WTC11 (cell line): ENCODE results near the gene C2CD2. TPM values are rescaled to one million over a fixed set of nuclear protein-coding genes. Genes with fewer than 3 reads are reported as not detected.

Experiments used
- ATAC-seq: fragments of 200-7000 bp; cut with Tn5 transposase; 2 replicates; pipeline ENCODE4 v1.10.0; 2021; ENCODE audit warnings: mild to moderate bottlenecking, moderate library complexity
- CTCF ChIA-PET: fragments of 300-600 bp; sonication (Branson Sonifier 250); formaldehyde crosslinking; loops from one replicate; lab custom pipeline; 2021; ENCODE audit warnings: antibody characterized with exemption; lab: Charles Lee
- POLR2A ChIA-PET: fragments of 350-600 bp; sonication (Branson Sonifier 250); formaldehyde crosslinking; loops from one replicate; lab custom pipeline; 2021; ENCODE audit warnings: antibody characterized with exemption; lab: Charles Lee
- DNase-seq: peaks from one replicate; pipeline ENCODE4 v3.0.0; 2021; ENCODE audit warnings: low spot score
- H3K27ac Mint-ChIP-seq: 2 replicates; pipeline ENCODE4 v1.8.0; 2021; ENCODE audit warnings: mixed read lengths
- H3K27me3 Mint-ChIP-seq: 2 replicates; pipeline ENCODE4 v1.8.0; 2021; ENCODE audit warnings: low read depth, mild to moderate bottlenecking, moderate library complexity, mixed read lengths
- H3K36me3 Mint-ChIP-seq: 2 replicates; pipeline ENCODE4 v1.8.0; 2021; ENCODE audit warnings: mixed read lengths
- H3K4me1 Mint-ChIP-seq: 2 replicates; pipeline ENCODE4 v1.8.0; 2022; ENCODE audit warnings: mixed read lengths
- H3K4me3 Mint-ChIP-seq: 2 replicates; pipeline ENCODE4 v1.8.0; 2021; ENCODE audit warnings: mild to moderate bottlenecking, moderate library complexity, mixed read lengths
- H3K9me3 Mint-ChIP-seq: 2 replicates; pipeline ENCODE4 v1.8.0; 2021; ENCODE audit warnings: mixed read lengths
- EMX1 ChIP-seq: fragments of 250-450 bp; sonication (Bioruptor Pico); IDR thresholded peaks from 2 replicates; pipeline ENCODE4 v1.8.0; 2021; ENCODE audit warnings: mild to moderate bottlenecking
- ESRRA ChIP-seq: sonication (generic); formaldehyde crosslinking; IDR thresholded peaks from 2 replicates; pipeline ENCODE4 v1.8.1; 2022; ENCODE audit warnings: mild to moderate bottlenecking, missing genetic modification reagents, borderline replicate concordance
- ETV6 ChIP-seq: sonication (generic); formaldehyde crosslinking; IDR thresholded peaks from 2 replicates; pipeline ENCODE4 v1.8.1; 2022; ENCODE audit warnings: mild to moderate bottlenecking, missing genetic modification reagents
- FOXJ3 ChIP-seq: sonication (generic); formaldehyde crosslinking; IDR thresholded peaks from 2 replicates; pipeline ENCODE4 v1.9.0; 2021; ENCODE audit warnings: missing genetic modification reagents, mild to moderate bottlenecking, borderline replicate concordance
- FOXP1 ChIP-seq: sonication (generic); formaldehyde crosslinking; IDR thresholded peaks from 2 replicates; pipeline ENCODE4 v1.8.0; 2022; ENCODE audit warnings: missing genetic modification reagents, mild to moderate bottlenecking, moderate library complexity, borderline replicate concordance
- IRF2 ChIP-seq: sonication (generic); formaldehyde crosslinking; IDR thresholded peaks from 2 replicates; pipeline ENCODE4 v1.8.0; 2022; ENCODE audit warnings: low read depth, missing genetic modification reagents, borderline replicate concordance
- JAZF1 ChIP-seq: fragments of 250-450 bp; sonication (Bioruptor Pico); IDR thresholded peaks from 2 replicates; pipeline ENCODE4 v1.9.0; 2021; ENCODE audit warnings: moderate library complexity, mild to moderate bottlenecking, inconsistent platforms
- NFATC4 ChIP-seq: fragments of 250-450 bp; sonication (Bioruptor Pico); IDR thresholded peaks from 2 replicates; pipeline ENCODE4 v1.9.0; 2021; ENCODE audit warnings: mild to moderate bottlenecking
- NR1H2 ChIP-seq: sonication (generic); formaldehyde crosslinking; IDR thresholded peaks from 2 replicates; pipeline ENCODE4 v1.9.0; 2021; ENCODE audit warnings: mild to moderate bottlenecking, moderate library complexity, missing genetic modification reagents
- RORB ChIP-seq: fragments of 250-450 bp; sonication (Bioruptor Pico); IDR thresholded peaks from 2 replicates; pipeline ENCODE4 v1.9.0; 2021; ENCODE audit warnings: mild to moderate bottlenecking
- SMAD3 ChIP-seq: sonication (generic); formaldehyde crosslinking; IDR thresholded peaks from 2 replicates; pipeline ENCODE4 v1.8.0; 2022; ENCODE audit warnings: missing genetic modification reagents, mild to moderate bottlenecking, borderline replicate concordance
- TCF7 ChIP-seq: sonication (generic); formaldehyde crosslinking; IDR thresholded peaks from 2 replicates; pipeline ENCODE4 v1.8.0; 2022; ENCODE audit warnings: mild to moderate bottlenecking, low read depth, missing genetic modification reagents, moderate library complexity
- TP53 ChIP-seq: sonication (generic); formaldehyde crosslinking; IDR thresholded peaks from 2 replicates; pipeline ENCODE4 v1.8.1; 2023; ENCODE audit warnings: mild to moderate bottlenecking, missing genetic modification reagents
- ZNF232 ChIP-seq: sonication (generic); formaldehyde crosslinking; IDR thresholded peaks from 2 replicates; pipeline ENCODE4 v1.8.0; 2022; ENCODE audit warnings: mild to moderate bottlenecking, missing genetic modification reagents
- ZNF396 ChIP-seq: fragments of 250-450 bp; sonication (Bioruptor Pico); IDR thresholded peaks from 2 replicates; pipeline ENCODE4 v1.8.0; 2021; ENCODE audit warnings: mild to moderate bottlenecking, moderate library complexity, borderline replicate concordance
- total RNA-seq: library from RNA; stranded (reverse); gene quantifications from 3 replicates; pipeline ENCODE4 v1.2.3, GENCODE V29; 2021
- TF ChIP-seq, protein P1 (sequence below): sonication (generic); formaldehyde crosslinking; conservative IDR thresholded peaks from 2 replicates; pipeline ENCODE4 v1.8.1; 2022; ENCODE audit warnings: mild to moderate bottlenecking, missing genetic modification reagents
- TF ChIP-seq, protein P2 (sequence below): sonication (generic); formaldehyde crosslinking; IDR thresholded peaks from 2 replicates; pipeline ENCODE4 v1.8.1; 2022; ENCODE audit warnings: mild to moderate bottlenecking, moderate library complexity, missing genetic modification reagents
- TF ChIP-seq, protein P3 (sequence below): fragments of 250-450 bp; sonication (Bioruptor Pico); conservative IDR thresholded peaks from 2 replicates; pipeline ENCODE4 v1.9.0; 2021; ENCODE audit warnings: mild to moderate bottlenecking
- TF ChIP-seq, protein P4 (sequence below): sonication (generic); formaldehyde crosslinking; IDR thresholded peaks from 2 replicates; pipeline ENCODE4 v1.8.0; 2022; ENCODE audit warnings: mild to moderate bottlenecking, missing genetic modification reagents
- TF ChIP-seq, protein P5 (sequence below): sonication (generic); formaldehyde crosslinking; IDR thresholded peaks from 2 replicates; pipeline ENCODE4 v1.8.0; 2022; ENCODE audit warnings: mild to moderate bottlenecking, missing genetic modification reagents
- TF ChIP-seq, protein P6 (sequence below): fragments of 250-450 bp; sonication (Bioruptor Pico); IDR thresholded peaks from 2 replicates; pipeline ENCODE4 v1.8.0; 2021; ENCODE audit warnings: mild to moderate bottlenecking
- TF ChIP-seq, protein P7 (sequence below): sonication (generic); formaldehyde crosslinking; IDR thresholded peaks from 2 replicates; pipeline ENCODE4 v1.8.1; 2022; ENCODE audit warnings: missing genetic modification reagents, borderline replicate concordance

Gene C2CD2
- total RNA-seq, 1 experiment from 2014 or later: 11.2 TPM

DNA sequence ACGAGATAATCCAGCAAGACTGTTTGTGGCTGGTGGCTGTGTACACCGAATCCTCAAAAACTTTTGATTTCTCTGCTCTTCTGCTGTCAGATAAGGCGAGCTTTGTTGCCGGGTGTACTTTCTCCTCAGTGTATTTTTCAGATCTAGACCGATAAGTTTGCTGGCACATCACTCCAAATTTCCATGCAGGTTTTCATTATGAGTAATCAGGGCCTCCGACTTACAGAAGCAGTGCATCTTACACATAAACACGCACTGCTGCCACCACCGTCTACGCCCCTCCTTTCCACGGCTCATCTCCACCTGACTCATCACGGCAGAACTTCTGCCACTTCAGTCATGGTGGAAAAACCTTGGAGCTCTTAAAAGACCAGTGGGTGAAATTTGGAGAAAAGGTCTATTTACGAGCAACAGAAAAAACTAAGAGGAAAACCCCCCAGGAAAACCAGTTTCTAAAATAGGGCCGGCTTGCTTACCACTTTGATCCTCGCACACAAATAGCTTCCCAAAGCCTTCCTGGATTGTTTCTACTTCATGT, 48.7 kb upstream of the C2CD2 start:
- Mint-ChIP-seq H3K27me3 (no peaks in the 10 kb centered on the region), H3K27ac (no peak overlapping the region; the same call in 1 of the 2 replicates), H3K4me1 (peaks cover 7% of the 10 kb centered on the region), H3K4me3 (no peak overlapping the region), H3K36me3 (peaks cover 31% of the 10 kb centered on the region), H3K9me3 (peaks cover 10% of the 10 kb centered on the region)
- no peak for ATAC-seq
- TF ChIP-seq ZNF396 (no peak), ETV6 (no peak), ESRRA (CRISPR knock-in tag) (no peak), NR1H2 (no peak), SMAD3 (CRISPR knock-in tag) (no peak), IRF2 (no peak), NFATC4 (CRISPR knock-in tag) (no peak), FOXJ3 (CRISPR knock-in tag) (no peak)
- TF ChIP-seq, protein P1, sequence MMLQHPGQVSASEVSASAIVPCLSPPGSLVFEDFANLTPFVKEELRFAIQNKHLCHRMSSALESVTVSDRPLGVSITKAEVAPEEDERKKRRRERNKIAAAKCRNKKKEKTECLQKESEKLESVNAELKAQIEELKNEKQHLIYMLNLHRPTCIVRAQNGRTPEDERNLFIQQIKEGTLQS (CRISPR knock-in tag): no peak
- TF ChIP-seq, protein P2, sequence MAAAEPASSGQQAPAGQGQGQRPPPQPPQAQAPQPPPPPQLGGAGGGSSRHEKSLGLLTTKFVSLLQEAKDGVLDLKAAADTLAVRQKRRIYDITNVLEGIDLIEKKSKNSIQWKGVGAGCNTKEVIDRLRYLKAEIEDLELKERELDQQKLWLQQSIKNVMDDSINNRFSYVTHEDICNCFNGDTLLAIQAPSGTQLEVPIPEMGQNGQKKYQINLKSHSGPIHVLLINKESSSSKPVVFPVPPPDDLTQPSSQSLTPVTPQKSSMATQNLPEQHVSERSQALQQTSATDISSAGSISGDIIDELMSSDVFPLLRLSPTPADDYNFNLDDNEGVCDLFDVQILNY (CRISPR knock-in tag): no peak
- ChIA-PET CTCF (interaction anchor here (0.5 kb wide), 1 partner anchor 360 kb away, joined by 3 read pairs; no protein-coding TSS in a partner anchor), POLR2A (no interaction called here)
- no peak for DNase-seq

DNA sequence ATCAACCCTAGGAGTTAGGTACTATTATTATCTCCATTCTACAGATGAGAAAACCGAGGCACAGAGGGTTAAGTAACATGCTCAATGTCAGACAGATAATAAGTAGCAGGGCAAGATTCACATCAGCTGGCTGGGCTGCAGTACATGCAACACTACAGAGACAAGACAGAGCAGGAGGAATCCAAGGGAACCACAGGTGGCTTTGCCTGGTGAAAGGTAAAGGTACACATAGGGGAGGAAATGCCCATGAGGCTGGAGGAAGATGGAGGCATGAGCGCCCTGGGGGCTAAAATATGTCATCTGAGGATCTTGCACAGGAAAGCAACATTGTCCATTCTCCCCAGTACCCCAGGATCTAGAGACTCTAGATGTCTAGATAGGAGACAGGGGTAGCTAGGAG, 48.0 kb upstream of the C2CD2 start:
- CTCF ChIA-PET: no interaction called here
- peaks cover 35% of the 10 kb centered on the region for H3K36me3 Mint-ChIP-seq
- POLR2A ChIA-PET: no interaction called here

More for the DNA sequence above, 48.0 kb upstream of the C2CD2 start:
- no peak for ATAC-seq
- no peak overlapping the region for H3K4me3 Mint-ChIP-seq
- no peak for DNase-seq
- peaks cover 2% of the 10 kb centered on the region; the same call in 1 of the 2 replicates for H3K4me1 Mint-ChIP-seq
- no peak for TF ChIP-seq ZNF232 (CRISPR knock-in tag)
- TF ChIP-seq ETV6: no peak
- TF ChIP-seq SMAD3 (CRISPR knock-in tag): no peak
- no peak for TF ChIP-seq TP53 (CRISPR knock-in tag)
- no peak for TF ChIP-seq EMX1 (CRISPR knock-in tag)
- no peak for TF ChIP-seq JAZF1 (CRISPR knock-in tag)
- no peak for TF ChIP-seq FOXP1 (CRISPR knock-in tag)
- TF ChIP-seq, protein P2 (CRISPR knock-in tag): no peak
- TF ChIP-seq, protein P3, sequence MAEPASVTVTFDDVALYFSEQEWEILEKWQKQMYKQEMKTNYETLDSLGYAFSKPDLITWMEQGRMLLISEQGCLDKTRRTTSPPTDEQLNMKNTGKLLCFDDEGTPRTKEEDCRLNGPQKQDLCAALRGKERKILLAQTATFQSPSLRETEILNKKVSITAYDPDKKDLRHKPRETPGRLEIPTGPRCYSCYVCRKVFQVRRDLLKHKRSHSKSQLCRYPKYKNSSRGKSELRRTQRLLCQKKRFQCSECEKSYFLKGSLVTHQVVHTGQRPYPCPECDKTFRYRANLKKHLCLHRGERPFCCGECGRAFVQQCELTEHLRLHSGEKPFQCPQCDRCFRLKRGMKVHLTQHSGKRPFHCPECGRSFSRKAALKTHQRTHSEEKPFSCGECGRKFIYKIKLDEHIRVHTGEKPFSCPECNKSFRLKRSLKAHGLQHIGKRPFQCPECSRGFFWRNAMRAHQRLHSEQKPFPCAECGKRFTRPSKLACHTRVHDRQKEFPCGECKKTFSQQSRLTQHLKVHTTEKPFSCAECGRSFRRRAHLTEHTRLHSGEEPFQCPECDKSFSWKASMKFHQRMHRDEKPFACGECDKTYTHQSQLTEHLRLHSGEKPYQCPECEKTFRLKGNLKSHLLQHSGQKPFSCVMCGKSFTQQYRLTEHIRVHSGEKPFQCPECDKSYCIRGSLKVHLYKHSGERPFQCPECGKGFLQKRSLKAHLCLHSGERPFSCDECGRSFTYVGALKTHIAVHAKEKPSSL (CRISPR knock-in tag): no peak
- TF ChIP-seq, protein P4, sequence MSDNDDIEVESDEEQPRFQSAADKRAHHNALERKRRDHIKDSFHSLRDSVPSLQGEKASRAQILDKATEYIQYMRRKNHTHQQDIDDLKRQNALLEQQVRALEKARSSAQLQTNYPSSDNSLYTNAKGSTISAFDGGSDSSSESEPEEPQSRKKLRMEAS (CRISPR knock-in tag): no peak
- no peak for TF ChIP-seq RORB
- TF ChIP-seq, protein P5, sequence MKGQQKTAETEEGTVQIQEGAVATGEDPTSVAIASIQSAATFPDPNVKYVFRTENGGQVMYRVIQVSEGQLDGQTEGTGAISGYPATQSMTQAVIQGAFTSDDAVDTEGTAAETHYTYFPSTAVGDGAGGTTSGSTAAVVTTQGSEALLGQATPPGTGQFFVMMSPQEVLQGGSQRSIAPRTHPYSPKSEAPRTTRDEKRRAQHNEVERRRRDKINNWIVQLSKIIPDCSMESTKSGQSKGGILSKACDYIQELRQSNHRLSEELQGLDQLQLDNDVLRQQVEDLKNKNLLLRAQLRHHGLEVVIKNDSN (CRISPR knock-in tag): no peak
- TF ChIP-seq, protein P6, sequence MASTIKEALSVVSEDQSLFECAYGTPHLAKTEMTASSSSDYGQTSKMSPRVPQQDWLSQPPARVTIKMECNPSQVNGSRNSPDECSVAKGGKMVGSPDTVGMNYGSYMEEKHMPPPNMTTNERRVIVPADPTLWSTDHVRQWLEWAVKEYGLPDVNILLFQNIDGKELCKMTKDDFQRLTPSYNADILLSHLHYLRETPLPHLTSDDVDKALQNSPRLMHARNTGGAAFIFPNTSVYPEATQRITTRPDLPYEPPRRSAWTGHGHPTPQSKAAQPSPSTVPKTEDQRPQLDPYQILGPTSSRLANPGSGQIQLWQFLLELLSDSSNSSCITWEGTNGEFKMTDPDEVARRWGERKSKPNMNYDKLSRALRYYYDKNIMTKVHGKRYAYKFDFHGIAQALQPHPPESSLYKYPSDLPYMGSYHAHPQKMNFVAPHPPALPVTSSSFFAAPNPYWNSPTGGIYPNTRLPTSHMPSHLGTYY: no peak
- no peak for TF ChIP-seq IRF2
- no peak for TF ChIP-seq TCF7
- TF ChIP-seq, protein P1 (CRISPR knock-in tag): no peak
- TF ChIP-seq, protein P7, sequence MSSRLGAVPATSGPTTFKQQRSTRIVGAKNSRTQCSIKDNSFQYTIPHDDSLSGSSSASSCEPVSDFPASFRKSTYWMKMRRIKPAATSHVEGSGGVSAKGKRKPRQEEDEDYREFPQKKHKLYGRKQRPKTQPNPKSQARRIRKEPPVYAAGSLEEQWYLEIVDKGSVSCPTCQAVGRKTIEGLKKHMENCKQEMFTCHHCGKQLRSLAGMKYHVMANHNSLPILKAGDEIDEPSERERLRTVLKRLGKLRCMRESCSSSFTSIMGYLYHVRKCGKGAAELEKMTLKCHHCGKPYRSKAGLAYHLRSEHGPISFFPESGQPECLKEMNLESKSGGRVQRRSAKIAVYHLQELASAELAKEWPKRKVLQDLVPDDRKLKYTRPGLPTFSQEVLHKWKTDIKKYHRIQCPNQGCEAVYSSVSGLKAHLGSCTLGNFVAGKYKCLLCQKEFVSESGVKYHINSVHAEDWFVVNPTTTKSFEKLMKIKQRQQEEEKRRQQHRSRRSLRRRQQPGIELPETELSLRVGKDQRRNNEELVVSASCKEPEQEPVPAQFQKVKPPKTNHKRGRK: no peak
- no peaks in the 10 kb centered on the region for H3K27me3 Mint-ChIP-seq
- H3K27ac Mint-ChIP-seq: no peak overlapping the region
- H3K9me3 Mint-ChIP-seq: peaks cover 12% of the 10 kb centered on the region
